ENCODE data around the gene TMPRSS12. TPM values are rescaled to one million over a fixed set of nuclear protein-coding genes. Genes with fewer than 3 reads are reported as not detected.
"Not testable (repeated sequence)": the region's sequence is repeated elsewhere in the genome, so short reads cannot be mapped to it uniquely, and the experiment has no call there.

The TMPRSS12 gene
- total RNA-seq, 1 donor from 2014 or later, result not detected

- no peak for TF ChIP-seq CTCF (conservative IDR thresholded peaks at IDR 0.05; ENCODE audit: low read depth, low read length)
- no peak overlapping the region for H3K4me3 ChIP-seq (ENCODE audit: low read depth, low read length)
- no peak for DNase-seq (ENCODE audit: low read depth)
These were observed 802 bp upstream of the TMPRSS12 start for GRCh38 chr12:50841716-50842531.

- H3K4me3 ChIP-seq (ENCODE audit: low read depth, low read length), result no peak overlapping the region
- peak; percentile 25 for DNase-seq (ENCODE audit: low read depth)
- TF ChIP-seq CTCF (conservative IDR thresholded peaks at IDR 0.05; ENCODE audit: low read depth, low read length), result no peak
These were observed 2.4 kb downstream of the TMPRSS12 start for GRCh38 chr12:50845021-50845647.

- no peak for TF ChIP-seq CTCF (conservative IDR thresholded peaks at IDR 0.05; ENCODE audit: low read depth, low read length)
- no peak for DNase-seq (ENCODE audit: low read depth)
- H3K4me3 ChIP-seq (ENCODE audit: low read depth, low read length), result no peak overlapping the region
These were observed 6.2 kb downstream of the TMPRSS12 start for GRCh38 chr12:50848963-50849362.

- not testable (repeated sequence) for DNase-seq (ENCODE audit: low read depth); H3K4me3 ChIP-seq (ENCODE audit: low read depth, low read length)
These were observed 12.5 kb downstream of the TMPRSS12 start for GRCh38 chr12:50855218-50855617.

GRCh38 chr12:50855679-50856078 is 13.0 kb downstream of the TMPRSS12 start:
- not testable (repeated sequence) for H3K4me3 ChIP-seq (ENCODE audit: low read depth, low read length)

GRCh38 chr12:50859621-50860310 is 17.0 kb downstream of the TMPRSS12 start:
- DNase-seq (ENCODE audit: low read depth), result no peak
- no peak for TF ChIP-seq CTCF (conservative IDR thresholded peaks at IDR 0.05; ENCODE audit: low read depth, low read length)

More at GRCh38 chr12:50855679-50856078, 13.0 kb downstream of the TMPRSS12 start:
- DNase-seq (ENCODE audit: low read depth), result not testable (repeated sequence)

GRCh38 chr12:50862316-50862715 is 19.6 kb downstream of the TMPRSS12 start:
- TF ChIP-seq CTCF (conservative IDR thresholded peaks at IDR 0.05; ENCODE audit: low read depth, low read length), result no peak
- no peak for DNase-seq (ENCODE audit: low read depth)
- H3K4me3 ChIP-seq (ENCODE audit: low read depth, low read length), result no peak overlapping the region

More at GRCh38 chr12:50859621-50860310, 17.0 kb downstream of the TMPRSS12 start:
- H3K4me3 ChIP-seq (ENCODE audit: low read depth, low read length), result no peak overlapping the region
